IPS-15b (cell line): Measurements from ENCODE around the gene SLC35F2.
"Not testable (repeated sequence)": the region's sequence is repeated elsewhere in the genome, so short reads cannot be mapped to it uniquely, and the experiment has no call there.

Experiments used
- H3K27me3 ChIP-seq: one replicate; pipeline ENCODE4 v1.6.1; 2013; ENCODE audit warnings: low read length; ENCODE audit not compliant: control insufficient read depth, insufficient read depth
- H3K36me3 ChIP-seq: one replicate; pipeline ENCODE4 v1.6.1; 2013; ENCODE audit warnings: low read length; ENCODE audit not compliant: control insufficient read depth, insufficient read depth
- H3K4me1 ChIP-seq: one replicate; pipeline ENCODE4 v1.6.1; 2013; ENCODE audit warnings: mild to moderate bottlenecking, low read length; ENCODE audit not compliant: control insufficient read depth, insufficient read depth
- H3K4me3 ChIP-seq: one replicate; pipeline ENCODE4 v1.5.1; 2013; ENCODE audit warnings: low read depth, low read length
- H3K9ac ChIP-seq: one replicate; pipeline ENCODE4 v1.6.1; 2013; ENCODE audit warnings: low read depth, mild to moderate bottlenecking, low read length
- H3K9me3 ChIP-seq: one replicate; pipeline ENCODE4 v1.6.1; 2013; ENCODE audit warnings: mild to moderate bottlenecking, low read length; ENCODE audit not compliant: control insufficient read depth, insufficient read depth

SLC35F2 gene, protein sequence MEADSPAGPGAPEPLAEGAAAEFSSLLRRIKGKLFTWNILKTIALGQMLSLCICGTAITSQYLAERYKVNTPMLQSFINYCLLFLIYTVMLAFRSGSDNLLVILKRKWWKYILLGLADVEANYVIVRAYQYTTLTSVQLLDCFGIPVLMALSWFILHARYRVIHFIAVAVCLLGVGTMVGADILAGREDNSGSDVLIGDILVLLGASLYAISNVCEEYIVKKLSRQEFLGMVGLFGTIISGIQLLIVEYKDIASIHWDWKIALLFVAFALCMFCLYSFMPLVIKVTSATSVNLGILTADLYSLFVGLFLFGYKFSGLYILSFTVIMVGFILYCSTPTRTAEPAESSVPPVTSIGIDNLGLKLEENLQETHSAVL

DNA sequence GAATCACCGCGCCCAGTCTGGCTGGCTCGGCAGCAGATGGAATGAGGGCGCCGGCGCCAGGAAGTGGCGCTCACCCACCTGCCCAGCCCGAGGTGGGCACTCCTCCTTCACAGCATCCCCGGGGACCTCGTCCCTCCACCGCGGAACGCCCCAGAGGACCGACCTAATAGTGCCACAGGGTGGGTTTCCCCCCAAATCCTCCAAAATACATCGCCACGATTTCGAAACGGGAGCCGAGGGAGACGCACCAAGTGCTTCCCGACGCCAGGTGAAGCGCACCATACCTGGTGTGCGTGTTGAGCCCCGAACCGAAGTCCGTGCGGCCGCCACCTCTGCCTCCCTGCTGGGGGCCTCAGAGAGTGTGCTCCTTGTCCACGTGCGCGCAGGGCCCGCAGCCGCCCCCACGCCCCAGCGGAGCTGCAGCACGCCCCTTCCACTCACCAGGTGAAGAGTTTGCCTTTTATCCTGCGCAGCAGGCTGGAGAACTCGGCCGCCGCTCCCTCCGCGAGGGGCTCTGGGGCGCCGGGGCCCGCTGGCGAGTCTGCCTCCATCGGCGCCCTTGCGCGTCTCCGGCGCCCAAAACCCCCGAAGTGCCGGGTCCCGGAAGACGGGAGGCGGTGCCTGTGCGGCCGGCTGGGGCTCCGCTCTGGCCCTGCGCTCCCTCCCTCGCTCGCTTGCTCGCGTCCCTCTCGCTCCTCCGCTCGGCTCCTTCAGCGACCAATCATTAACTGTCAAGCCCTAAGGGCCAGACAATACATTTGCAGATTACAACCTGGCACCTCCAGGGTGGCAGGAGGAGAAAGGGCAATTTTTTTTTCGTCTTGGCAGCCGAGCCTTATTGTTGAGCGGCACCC lies at the start of gene SLC35F2:
TSS of gene SLC35F2 (minus strand) at position 571 of the 854 bp plus-strand sequence. CDS start at position 551, 20 bp downstream.
- H3K27me3 ChIP-seq, result peaks cover 10% of the 10 kb centered on the region
- H3K9me3 ChIP-seq, result no peaks in the 10 kb centered on the region
- no peaks in the 10 kb centered on the region for H3K36me3 ChIP-seq
- peak within 1 kb of the TSS; percentile 76 for H3K9ac ChIP-seq
- peaks cover 4% of the 10 kb centered on the region for H3K4me1 ChIP-seq
- peak within 1 kb of the TSS; percentile 91 for H3K4me3 ChIP-seq

DNA sequence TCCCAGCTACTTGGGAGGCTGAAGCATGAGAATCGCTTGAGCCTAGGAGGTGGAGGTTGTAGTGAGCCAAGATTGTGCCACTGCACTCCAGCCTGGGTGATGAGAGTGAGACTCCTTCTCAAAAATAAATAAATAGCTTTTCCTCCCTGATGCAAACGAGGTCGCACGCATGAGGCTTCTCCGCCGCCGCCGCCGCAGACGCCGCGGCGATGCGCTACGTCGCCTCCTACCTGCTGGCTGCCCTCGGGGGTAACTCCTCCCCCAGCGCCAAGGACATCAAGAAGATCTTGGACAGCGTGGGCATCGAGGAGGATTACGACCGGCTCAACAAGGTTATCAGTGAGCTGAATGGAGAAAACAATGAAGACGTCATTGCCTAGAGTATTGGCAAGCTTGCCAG lies 49.6 kb upstream of the SLC35F2 start:
- H3K9me3 ChIP-seq, result no peaks in the 10 kb centered on the region
- H3K4me1 ChIP-seq, result peaks cover 2% of the 10 kb centered on the region
- H3K9ac ChIP-seq, result no peak overlapping the region
- H3K36me3 ChIP-seq, result no peaks in the 10 kb centered on the region
- H3K4me3 ChIP-seq, result no peak overlapping the region
- no peaks in the 10 kb centered on the region for H3K27me3 ChIP-seq

DNA sequence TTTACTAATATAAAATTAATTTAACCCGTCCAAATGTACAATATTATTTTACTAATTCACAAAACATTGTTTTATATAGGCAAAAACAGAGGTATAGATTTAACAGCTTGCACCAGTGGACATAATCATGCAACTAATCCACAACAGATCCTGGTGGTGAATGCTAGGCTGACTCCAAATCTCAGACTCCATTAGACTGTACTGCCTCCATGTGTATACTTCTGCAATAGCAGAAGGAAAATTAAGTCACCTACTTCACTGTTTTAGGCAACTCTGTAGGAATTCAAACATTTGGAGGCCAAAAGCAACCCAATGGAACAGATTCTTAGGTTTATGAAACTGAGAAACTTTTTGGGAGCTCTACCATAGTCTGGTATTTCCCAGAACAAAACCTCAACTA lies 39.7 kb upstream of the SLC35F2 start:
- no peaks in the 10 kb centered on the region for H3K9me3 ChIP-seq
- no peaks in the 10 kb centered on the region for H3K4me1 ChIP-seq
- no peaks in the 10 kb centered on the region for H3K36me3 ChIP-seq

DNA sequence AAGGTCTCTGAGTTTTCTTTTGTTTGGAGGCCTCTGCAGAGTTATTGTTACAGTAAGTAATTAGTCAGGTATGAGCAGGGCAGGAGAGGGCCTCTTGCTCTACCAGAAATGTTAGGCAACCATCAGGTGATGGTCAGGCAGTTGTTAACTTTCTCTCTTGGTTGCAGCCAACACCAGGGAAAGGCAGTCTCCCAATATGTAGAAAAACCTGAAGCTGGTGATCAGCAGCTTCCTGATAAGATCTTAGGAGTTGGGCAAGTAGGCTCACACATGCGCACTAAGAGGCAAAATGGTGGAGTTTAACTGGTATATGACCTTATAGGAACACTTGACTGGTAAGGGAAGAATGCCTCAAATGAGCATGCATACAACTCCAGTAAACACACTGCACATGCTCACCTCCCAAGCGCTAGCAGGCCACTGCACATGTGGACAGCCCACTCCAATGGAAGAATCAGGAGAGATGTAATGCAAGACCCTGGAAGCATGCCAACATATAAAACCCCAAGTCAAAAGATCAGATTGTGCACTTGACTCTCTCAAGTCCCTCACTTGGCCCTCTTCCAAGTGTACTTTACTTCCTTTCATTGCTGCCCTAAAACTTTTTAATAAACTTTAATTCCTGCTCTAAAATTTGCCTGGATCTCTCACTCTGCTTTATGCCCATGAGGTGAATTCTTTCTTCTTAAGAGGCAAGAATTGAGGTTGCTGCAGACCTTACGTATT lies 23.7 kb upstream of the SLC35F2 start:
- Histone ChIP-seq H3K36me3 (no peaks in the 10 kb centered on the region), H3K4me3 (no peak overlapping the region), H3K4me1 (peaks cover 4% of the 10 kb centered on the region), H3K27me3 (no peaks in the 10 kb centered on the region), H3K9ac (no peak overlapping the region), H3K9me3 (no peaks in the 10 kb centered on the region)

More for the DNA sequence above, 39.7 kb upstream of the SLC35F2 start:
- Histone ChIP-seq H3K9ac (no peak overlapping the region), H3K27me3 (no peaks in the 10 kb centered on the region), H3K4me3 (no peak overlapping the region)

DNA sequence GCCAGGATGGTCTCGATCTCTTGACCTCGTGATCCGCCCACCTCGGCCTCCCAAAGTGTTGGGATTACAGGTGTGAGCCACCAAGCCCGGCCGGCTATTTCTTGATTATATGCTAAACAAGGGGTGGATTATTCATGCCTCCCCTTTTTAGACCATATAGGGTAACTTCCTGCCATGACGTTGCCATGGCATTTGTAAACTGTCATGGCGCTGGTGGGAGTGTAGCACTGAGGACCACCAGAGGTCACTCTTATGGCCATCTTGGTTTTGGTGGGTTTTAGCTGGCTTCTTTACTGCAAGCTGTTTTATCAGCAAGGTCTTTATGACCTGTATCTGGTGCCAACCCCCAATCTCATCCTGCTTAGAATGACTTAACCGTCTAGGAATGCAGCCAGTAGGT lies 22.9 kb upstream of the SLC35F2 start:
- H3K9me3 ChIP-seq, H3K27me3 ChIP-seq, H3K36me3 ChIP-seq, H3K4me3 ChIP-seq, H3K4me1 ChIP-seq, H3K9ac ChIP-seq: not testable (repeated sequence)

DNA sequence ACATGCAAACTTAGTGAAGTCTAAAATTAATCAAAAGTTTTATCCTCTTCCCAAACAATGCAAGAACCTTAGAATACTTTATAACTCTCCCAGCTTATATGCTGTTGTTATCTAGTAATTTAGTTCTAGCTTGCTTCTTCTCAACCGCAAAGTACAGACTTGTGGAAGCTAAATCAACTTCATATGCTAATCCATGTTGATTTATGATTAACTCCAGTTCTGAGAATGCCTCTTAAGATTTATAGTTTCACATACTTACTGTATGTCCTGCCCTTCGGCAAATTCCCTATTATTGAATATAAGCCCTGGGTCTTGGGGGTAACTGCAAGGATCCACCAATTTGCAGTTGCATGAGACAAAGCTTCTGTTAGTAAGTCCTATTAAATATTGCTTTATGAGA lies 17.6 kb upstream of the SLC35F2 start:
- Histone ChIP-seq H3K9ac (no peak overlapping the region), H3K27me3 (no peaks in the 10 kb centered on the region), H3K36me3 (no peaks in the 10 kb centered on the region), H3K4me1 (peaks cover 8% of the 10 kb centered on the region), H3K9me3 (no peaks in the 10 kb centered on the region), H3K4me3 (no peak overlapping the region)

DNA sequence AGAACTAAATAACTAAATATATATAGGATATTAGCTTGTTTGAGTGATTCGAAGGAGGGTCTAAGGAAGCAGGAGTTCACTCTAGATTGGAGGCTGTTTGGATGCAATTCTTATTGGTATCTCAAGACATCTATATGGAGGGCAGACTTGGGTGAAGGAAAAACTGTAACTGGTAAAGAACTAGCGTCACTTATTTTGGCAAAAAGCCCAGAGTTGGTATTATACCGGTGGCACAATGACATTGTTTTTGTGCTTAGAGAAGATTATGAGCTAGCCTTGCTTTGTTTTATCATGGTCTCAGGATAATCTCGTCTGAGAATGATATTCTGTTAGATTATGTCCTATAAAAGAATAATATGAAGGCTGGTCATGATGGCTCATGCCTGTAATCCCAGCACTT lies 6.0 kb upstream of the SLC35F2 start:
- H3K36me3 ChIP-seq, result no peaks in the 10 kb centered on the region
- H3K9me3 ChIP-seq, result no peaks in the 10 kb centered on the region
- H3K27me3 ChIP-seq, result no peaks in the 10 kb centered on the region
- no peak overlapping the region for H3K4me3 ChIP-seq
- no peak overlapping the region for H3K9ac ChIP-seq
- peaks cover 2% of the 10 kb centered on the region for H3K4me1 ChIP-seq

DNA sequence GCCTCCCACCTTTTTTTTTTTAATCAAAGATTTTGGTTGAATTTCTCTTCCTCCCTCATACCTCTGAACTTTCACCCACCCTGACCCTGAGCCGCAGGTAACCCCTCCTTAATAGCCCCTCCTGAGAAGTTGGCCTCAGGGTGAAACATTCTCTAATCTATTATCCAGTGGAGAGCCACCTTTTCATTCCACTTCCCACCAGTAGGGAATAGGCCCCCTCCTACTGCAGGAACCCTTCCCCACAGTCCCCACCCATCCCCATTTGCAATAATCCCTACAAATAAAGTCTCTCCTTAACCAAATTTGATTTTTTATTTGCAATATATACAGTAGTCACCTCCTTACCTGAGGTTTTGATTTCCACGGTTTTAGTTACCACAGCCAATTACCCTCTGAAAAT lies 2.1 kb upstream of the SLC35F2 start:
- H3K36me3 ChIP-seq, result no peaks in the 10 kb centered on the region
- no peaks in the 10 kb centered on the region for H3K9me3 ChIP-seq
- H3K27me3 ChIP-seq, result peaks cover 10% of the 10 kb centered on the region
- H3K4me3 ChIP-seq, result no peak overlapping the region
- no peak overlapping the region for H3K9ac ChIP-seq
- H3K4me1 ChIP-seq, result peaks cover 4% of the 10 kb centered on the region

DNA sequence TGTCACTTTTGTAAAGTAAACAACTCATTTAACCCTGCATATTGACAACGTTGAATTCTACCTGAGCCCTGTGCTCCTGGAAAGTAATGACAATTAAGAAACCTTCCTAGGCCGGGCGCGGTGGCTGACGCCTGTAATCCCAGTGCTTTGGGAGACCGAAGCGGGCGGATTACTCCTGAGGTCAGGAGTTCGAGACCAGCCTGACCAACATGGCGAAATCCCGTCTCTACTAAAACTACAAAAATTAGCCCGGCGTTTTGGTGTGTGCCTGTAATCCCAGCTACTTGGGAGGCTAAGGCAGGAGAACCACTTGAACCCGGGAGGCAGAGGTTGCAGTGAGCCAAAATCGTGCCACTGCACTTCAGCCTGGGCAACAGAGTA lies 1.6 kb upstream of the SLC35F2 start:
- peaks cover 10% of the 10 kb centered on the region for H3K27me3 ChIP-seq
- H3K4me1 ChIP-seq, H3K36me3 ChIP-seq, H3K9me3 ChIP-seq, H3K9ac ChIP-seq: not testable (repeated sequence)
- H3K4me3 ChIP-seq, result peak overlapping the region; percentile 91

DNA sequence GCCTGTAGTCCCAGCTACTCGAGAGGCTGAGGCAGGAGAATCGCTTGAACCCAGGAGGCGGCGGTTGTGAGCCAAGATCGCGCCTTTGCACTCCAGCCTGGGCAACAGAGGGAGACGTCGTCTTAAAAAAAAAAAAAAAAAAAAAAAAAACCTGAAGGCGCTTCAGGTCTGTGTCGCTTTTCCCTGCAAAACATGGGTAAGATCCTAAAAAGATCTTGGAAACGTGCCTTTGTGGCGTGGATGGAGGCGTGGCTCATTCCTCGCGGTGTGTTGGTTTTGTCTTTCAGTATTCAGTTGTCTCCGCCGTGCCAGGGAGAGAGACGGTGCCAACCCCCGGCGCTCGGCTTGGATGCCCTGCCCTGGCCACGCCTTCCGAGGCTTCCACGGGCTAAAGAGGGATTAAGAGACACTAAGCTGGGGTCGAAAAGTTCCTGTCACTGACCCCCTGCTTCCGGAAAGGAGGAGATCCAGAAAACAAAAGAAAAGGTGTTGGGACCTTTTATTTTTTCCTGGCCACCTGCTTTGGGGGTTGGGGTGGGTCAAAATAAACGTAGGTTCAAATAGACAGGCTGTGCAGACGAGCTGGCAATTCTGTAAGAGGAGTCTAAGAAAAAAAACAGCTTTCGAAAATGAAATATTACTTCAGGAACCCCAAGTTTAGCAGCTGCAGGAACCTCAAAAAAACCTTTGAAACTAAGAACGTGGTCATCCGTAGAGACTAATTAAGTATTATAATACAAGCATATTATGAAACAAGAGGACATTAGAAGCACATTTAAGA lies 1.1 kb upstream of the SLC35F2 start:
- peaks cover 10% of the 10 kb centered on the region for H3K27me3 ChIP-seq
- no peaks in the 10 kb centered on the region for H3K36me3 ChIP-seq
- H3K9ac ChIP-seq, result no peak overlapping the region
- H3K9me3 ChIP-seq, result no peaks in the 10 kb centered on the region
- H3K4me1 ChIP-seq, result peaks cover 4% of the 10 kb centered on the region
- H3K4me3 ChIP-seq, result peak overlapping the region; percentile 91

DNA sequence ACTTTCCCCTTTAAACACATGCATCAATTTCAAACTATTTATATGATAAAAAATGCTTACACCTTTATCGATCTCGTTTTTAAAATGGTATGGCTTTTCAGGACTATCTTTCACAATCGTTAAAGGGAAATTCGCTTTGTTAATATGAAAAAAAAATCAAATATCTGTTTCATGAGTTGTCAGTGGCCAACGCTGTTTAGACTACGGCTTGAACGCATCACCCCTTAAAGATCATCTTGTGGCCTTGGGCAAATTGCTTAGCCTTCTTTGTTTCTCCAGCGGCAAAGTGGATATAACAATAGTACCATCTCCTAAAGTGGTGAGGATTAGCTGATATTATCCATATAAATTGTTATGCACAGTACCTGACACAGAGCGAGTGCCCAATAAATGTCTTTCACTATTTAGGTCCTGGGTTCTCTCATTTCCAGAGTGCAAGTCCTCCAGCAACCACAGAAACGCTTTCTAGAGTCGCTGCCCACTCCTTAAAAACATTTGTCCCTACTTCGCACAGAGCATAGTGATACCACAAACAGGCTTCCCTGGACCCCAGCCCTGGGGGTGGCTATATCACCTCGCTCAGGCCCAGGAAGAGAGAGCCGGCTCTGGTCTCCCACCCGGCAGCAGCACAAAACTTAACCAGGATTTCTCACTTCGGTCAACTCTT lies 904 bp downstream of the SLC35F2 start:
- peak overlapping the region; percentile 91 for H3K4me3 ChIP-seq
- no peaks in the 10 kb centered on the region for H3K9me3 ChIP-seq
- peak overlapping the region; percentile 76 for H3K9ac ChIP-seq
- H3K27me3 ChIP-seq, result peaks cover 10% of the 10 kb centered on the region
- H3K36me3 ChIP-seq, result no peaks in the 10 kb centered on the region
- H3K4me1 ChIP-seq, result peaks cover 4% of the 10 kb centered on the region
